WERI-Rb-1 (cell line): ENCODE data around the gene KIAA0232.
"Not testable (repeated sequence)": the region's sequence is repeated elsewhere in the genome, so short reads cannot be mapped to it uniquely, and the experiment has no call there.

ENCODE experiments used
- DNase-seq: peaks from one replicate; pipeline ENCODE4 v3.0.0-alpha.2; 2020
- H3K27ac ChIP-seq: fragments of 250-450 bp; sonication (Bioruptor Pico); 2 replicates; pipeline ENCODE4 v1.5.1; 2020; ENCODE audit warnings: mild to moderate bottlenecking, moderate library complexity
- H3K27me3 ChIP-seq: fragments of 250-450 bp; sonication (Bioruptor Pico); 2 replicates; pipeline ENCODE4 v1.5.1; 2021; ENCODE audit warnings: mild to moderate bottlenecking, low read depth, moderate library complexity; ENCODE audit not compliant: insufficient read depth, severe bottlenecking
- H3K36me3 ChIP-seq: fragments of 250-450 bp; sonication (Bioruptor Pico); 2 replicates; pipeline ENCODE4 v1.5.1; 2020; ENCODE audit warnings: mild to moderate bottlenecking, moderate library complexity
- H3K4me3 ChIP-seq: 2 replicates; pipeline ENCODE4 v1.5.1; 2011; ENCODE audit warnings: low read depth, mild to moderate bottlenecking, control low read depth, low read length
- H3K9me3 ChIP-seq: fragments of 250-450 bp; sonication (Bioruptor Pico); 2 replicates; pipeline ENCODE4 v1.5.1; 2021; ENCODE audit warnings: mild to moderate bottlenecking, moderate library complexity; ENCODE audit not compliant: severe bottlenecking
- TF ChIP-seq, protein P1 (sequence below): IDR thresholded peaks from 2 replicates; pipeline ENCODE4 v1.5.1; 2011; ENCODE audit warnings: low read depth, mild to moderate bottlenecking, control low read depth, inconsistent platforms, low read length

KIAA0232 gene

DNA sequence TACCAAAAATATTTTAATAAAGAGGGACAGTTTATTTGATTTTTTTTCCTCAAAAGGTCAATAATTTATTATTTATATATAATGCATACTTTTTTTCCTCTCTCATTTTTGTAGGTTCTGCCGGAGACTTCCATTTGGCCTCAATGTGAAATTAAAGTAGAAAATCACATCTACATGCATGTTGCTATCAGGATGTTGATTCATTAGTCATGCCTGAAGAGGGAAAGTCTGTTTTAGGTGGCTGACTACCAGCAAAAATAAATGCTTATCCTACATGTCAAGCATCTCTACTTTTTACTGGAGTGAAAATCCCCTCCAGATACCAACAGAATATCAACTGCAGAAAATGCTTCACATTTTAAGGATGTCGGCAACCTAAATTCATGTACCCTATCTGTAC lies 41.5 kb downstream of the KIAA0232 start:
- no peak for DNase-seq
- H3K36me3 ChIP-seq, result peaks cover 48% of the 10 kb centered on the region
- TF ChIP-seq, protein P1, sequence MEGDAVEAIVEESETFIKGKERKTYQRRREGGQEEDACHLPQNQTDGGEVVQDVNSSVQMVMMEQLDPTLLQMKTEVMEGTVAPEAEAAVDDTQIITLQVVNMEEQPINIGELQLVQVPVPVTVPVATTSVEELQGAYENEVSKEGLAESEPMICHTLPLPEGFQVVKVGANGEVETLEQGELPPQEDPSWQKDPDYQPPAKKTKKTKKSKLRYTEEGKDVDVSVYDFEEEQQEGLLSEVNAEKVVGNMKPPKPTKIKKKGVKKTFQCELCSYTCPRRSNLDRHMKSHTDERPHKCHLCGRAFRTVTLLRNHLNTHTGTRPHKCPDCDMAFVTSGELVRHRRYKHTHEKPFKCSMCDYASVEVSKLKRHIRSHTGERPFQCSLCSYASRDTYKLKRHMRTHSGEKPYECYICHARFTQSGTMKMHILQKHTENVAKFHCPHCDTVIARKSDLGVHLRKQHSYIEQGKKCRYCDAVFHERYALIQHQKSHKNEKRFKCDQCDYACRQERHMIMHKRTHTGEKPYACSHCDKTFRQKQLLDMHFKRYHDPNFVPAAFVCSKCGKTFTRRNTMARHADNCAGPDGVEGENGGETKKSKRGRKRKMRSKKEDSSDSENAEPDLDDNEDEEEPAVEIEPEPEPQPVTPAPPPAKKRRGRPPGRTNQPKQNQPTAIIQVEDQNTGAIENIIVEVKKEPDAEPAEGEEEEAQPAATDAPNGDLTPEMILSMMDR, result no peak
- H3K27ac ChIP-seq, result no peak overlapping the region
- no peaks in the 10 kb centered on the region for H3K27me3 ChIP-seq
- H3K4me3 ChIP-seq, result no peak overlapping the region
- no peaks in the 10 kb centered on the region for H3K9me3 ChIP-seq

DNA sequence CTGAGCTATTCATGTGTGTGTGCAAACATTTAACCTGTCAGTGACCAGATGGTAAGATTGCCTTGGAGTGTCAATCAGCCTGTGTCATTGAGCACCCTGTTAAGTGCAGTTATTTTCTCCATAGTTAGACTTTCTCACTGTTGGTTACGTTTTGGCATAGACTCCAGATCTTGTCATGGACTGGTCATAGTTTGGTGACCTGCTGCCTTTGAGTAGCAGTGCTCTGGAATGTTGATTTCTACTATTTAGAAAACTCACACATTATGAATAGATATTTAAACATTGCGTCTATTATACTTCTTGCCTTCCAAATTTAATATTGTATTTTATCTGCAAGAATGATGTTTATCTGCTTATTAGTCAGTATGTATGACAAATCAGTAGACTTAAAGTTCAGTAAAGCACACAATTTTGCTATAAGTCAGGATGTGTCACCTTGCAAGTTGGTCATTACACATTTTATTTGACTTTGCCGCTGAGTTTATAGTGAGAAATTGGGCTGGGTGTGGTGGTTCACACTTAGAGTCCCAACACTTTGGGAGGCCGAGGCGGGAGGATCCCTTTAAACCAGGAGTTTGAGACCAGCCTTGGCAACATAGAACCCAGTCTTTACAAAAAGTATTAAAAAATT lies 42.4 kb downstream of the KIAA0232 start:
- TF ChIP-seq, protein P1, result no peak
- no peaks in the 10 kb centered on the region for H3K9me3 ChIP-seq
- H3K36me3 ChIP-seq, result peaks cover 55% of the 10 kb centered on the region
- no peak overlapping the region for H3K27ac ChIP-seq
- no peaks in the 10 kb centered on the region for H3K27me3 ChIP-seq
- H3K4me3 ChIP-seq, result no peak overlapping the region
- no peak for DNase-seq

DNA sequence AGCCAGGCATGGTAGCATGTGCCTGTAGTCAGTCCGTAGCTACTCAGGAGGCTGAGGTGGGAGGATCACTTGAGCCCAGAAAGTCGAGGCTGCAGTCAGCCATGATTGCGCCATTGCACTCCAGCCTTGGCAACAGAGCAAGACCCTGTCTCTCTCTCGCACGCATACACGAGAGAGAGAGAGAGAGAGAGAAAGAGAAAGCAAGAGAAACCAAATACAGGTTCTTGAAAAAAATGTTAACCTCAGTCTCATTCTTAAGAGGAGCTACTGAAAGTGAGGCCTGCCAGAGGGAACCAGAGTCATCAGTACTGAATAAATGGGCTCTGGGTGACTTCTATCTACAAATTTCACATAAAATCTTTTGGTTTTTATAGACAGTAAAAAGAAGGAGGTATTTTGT lies 42.9 kb downstream of the KIAA0232 start:
- no peak for DNase-seq
- peaks cover 58% of the 10 kb centered on the region for H3K36me3 ChIP-seq

DNA sequence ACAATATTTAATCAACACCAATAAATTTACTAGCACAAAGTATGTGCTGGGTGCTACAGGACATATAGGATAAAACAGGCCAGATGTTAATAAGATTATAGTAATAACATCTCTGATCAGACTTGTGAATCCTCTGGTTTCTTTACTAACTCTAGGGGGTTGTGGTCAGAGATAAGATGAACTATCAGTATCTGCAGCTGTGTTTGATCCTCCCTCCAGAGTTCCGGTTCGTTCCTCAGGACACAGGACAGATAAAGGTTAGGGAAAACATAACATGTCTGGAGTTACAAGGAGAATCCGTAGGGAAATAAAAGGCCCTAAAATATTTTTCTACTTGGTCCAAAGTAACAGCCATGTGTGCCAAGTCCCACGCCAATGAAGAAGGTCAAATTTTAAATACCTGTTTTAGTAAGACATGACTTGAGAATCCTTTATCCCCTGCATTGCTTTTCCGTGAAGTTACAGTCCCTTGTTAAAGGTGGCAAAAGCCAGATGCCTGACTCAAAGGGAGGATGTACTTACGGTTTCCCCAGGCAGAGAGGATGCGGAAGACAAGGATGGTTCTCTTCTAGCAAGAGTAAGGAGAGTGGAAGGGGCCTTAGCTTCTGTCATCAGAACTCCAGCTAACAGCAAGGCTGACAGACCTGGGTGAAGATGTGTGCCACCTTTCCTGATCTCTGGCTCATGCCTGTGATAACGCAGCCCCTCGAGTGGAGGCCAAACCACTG lies 44.4 kb downstream of the KIAA0232 start:
- peaks cover 73% of the 10 kb centered on the region for H3K36me3 ChIP-seq
- H3K4me3 ChIP-seq, result no peak overlapping the region
- no peaks in the 10 kb centered on the region for H3K9me3 ChIP-seq
- no peak for DNase-seq
- TF ChIP-seq, protein P1, result no peak
- H3K27me3 ChIP-seq, result no peaks in the 10 kb centered on the region
- no peak overlapping the region for H3K27ac ChIP-seq

More for the DNA sequence above, 42.9 kb downstream of the KIAA0232 start:
- TF ChIP-seq, protein P1, result no peak
- Histone ChIP-seq H3K27ac (no peak overlapping the region), H3K4me3 (no peak overlapping the region), H3K27me3 (no peaks in the 10 kb centered on the region), H3K9me3 (no peaks in the 10 kb centered on the region)

DNA sequence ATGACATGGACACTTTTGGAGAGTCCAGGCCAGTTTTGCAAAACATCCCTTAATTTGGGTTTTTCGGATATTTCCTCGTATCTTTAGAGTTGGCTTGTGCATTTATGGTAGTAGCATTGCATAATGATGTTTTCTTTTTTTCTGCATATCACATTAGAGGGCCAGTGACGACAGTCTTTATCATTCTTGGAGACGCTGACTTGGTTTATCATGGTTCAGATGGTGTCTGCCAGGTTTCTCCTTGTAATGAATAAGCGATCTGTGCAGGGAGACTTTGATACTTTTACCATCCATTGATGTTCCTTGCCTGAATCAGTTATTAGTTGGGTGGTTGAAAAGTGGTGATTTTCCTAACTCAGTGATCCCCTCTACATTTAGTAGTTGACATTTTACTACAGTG lies 46.6 kb downstream of the KIAA0232 start:
- TF ChIP-seq, protein P1, result no peak
- H3K36me3 ChIP-seq, result peaks cover 92% of the 10 kb centered on the region
- no peaks in the 10 kb centered on the region for H3K27me3 ChIP-seq
- H3K9me3 ChIP-seq, result no peaks in the 10 kb centered on the region
- H3K4me3 ChIP-seq, result no peak overlapping the region
- H3K27ac ChIP-seq, result no peak overlapping the region
- no peak for DNase-seq

DNA sequence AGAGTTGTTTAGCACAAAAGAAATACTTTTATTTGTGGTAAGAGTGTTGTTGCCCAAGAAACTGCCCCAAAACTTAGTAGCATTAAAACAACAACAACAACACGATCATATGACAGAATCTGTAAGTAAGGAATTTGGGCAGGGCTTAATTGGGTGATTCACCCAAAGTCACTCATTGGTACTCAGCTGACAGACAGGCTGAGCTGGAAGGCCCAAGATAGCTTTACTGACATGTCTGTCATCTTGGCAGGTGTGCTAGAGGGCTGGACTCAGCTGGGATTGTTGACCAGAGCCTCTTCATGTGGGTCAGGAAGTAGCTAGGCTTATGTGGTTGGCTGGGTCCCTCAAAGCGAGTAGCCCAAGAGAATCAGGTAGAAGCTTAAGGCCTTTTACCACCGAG lies 52.3 kb downstream of the KIAA0232 start:
- Histone ChIP-seq H3K27me3 (no peaks in the 10 kb centered on the region), H3K9me3 (no peaks in the 10 kb centered on the region), H3K4me3 (no peak overlapping the region), H3K36me3 (peaks cover 50% of the 10 kb centered on the region), H3K27ac (no peak overlapping the region)
- TF ChIP-seq, protein P1, result no peak
- DNase-seq, result no peak

DNA sequence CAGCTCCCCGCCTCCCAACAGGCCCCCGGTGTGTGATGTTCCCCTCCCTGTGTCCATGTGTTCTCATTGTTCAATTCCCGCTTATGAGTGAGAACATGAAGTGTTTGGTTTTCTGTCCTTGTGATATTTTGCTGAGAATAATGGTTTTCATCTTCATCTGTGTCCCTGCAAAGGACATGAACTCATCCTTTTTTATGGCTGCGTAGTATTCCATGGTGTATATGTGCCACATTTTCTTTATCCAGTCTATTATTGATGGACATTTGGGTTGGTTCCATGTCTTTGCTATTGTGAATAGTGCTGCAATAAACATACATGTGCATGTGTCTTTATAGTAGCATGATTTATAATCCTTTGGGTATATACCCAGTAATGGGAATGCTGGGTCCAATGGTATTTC lies 53.1 kb downstream of the KIAA0232 start:
- not testable (repeated sequence) for DNase-seq, H3K9me3 ChIP-seq, H3K4me3 ChIP-seq, H3K27ac ChIP-seq, H3K27me3 ChIP-seq
- peaks cover 46% of the 10 kb centered on the region for H3K36me3 ChIP-seq

DNA sequence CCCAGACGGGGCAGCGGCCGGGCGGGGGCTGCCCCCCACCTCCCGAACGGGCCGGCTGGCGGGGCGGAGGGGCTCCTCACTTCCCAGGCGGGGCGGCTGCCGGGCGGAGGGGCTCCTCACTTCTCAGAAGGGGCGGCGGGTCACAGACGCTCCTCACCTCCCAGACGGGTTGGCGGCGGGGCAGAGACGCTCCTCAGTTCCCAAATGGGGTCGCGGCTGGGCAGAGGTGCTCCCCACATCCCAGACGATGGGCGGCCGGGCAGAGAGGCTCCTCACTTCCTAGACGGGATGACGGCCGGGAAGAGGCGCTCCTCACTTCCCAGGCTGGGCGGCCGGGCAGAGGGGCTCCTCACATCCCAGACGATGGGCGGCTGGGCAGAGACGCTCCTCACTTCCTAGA lies 54.6 kb downstream of the KIAA0232 start:
- not testable (repeated sequence) for H3K27ac ChIP-seq, H3K4me3 ChIP-seq, H3K9me3 ChIP-seq, H3K27me3 ChIP-seq, DNase-seq
- H3K36me3 ChIP-seq, result peaks cover 40% of the 10 kb centered on the region
